SU-DHL-6 (cell line): ENCODE data around the gene ZNF134.

Experiments used
- EZH2phosphoT487 ChIP-seq: fragments of 200-600 bp; sonication (generic), shearing (Covaris generic); conservative IDR thresholded peaks from 2 replicates; pipeline ENCODE4 v1.6.1; 2018; ENCODE audit warnings: mild to moderate bottlenecking, antibody characterized with exemption, low read length, moderate library complexity, mixed read lengths
- TF ChIP-seq, protein P1 (sequence below): fragments of 200-600 bp; sonication (generic); IDR thresholded peaks from one replicate; pipeline ENCODE4 v1.5.1; 2017; ENCODE audit warnings: antibody characterized with exemption, mild to moderate bottlenecking, low read length, moderate library complexity; ENCODE audit not compliant: insufficient read depth, poor library complexity, severe bottlenecking

DNA sequence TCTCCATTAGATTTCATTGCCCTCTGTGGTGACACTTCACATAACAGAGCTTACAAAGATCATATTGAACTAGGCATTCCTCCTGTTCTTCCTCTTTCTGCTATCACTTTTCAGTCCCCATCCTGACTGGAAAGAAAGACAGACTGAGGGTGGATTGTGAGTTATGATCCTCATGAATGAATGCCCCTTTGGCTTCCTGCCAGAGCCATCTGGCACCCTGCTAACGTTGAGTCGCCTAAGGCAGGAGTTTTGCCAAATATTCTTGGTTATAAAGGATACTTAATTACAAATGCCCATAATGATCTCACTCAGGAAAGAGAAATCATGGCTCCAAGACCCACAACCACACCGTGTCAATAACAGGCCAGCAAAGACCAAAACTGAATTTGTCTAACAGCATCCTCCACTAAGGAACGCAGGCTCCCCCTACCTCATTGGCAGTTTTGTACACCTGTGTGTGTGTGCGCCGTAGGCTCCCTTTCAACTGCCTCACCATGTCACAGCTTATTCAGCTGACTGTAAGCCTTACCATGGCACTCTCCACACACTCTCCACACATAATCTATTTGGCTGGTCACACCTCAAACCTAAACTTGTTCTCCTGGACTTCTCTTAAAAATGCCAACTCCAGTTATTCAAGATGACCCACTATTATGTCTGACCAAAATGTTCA, 34.4 kb downstream of the ZNF134 start:
- TF ChIP-seq, protein P1, sequence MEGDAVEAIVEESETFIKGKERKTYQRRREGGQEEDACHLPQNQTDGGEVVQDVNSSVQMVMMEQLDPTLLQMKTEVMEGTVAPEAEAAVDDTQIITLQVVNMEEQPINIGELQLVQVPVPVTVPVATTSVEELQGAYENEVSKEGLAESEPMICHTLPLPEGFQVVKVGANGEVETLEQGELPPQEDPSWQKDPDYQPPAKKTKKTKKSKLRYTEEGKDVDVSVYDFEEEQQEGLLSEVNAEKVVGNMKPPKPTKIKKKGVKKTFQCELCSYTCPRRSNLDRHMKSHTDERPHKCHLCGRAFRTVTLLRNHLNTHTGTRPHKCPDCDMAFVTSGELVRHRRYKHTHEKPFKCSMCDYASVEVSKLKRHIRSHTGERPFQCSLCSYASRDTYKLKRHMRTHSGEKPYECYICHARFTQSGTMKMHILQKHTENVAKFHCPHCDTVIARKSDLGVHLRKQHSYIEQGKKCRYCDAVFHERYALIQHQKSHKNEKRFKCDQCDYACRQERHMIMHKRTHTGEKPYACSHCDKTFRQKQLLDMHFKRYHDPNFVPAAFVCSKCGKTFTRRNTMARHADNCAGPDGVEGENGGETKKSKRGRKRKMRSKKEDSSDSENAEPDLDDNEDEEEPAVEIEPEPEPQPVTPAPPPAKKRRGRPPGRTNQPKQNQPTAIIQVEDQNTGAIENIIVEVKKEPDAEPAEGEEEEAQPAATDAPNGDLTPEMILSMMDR: no peak
- TF ChIP-seq EZH2phosphoT487: no peak
